GM12872 (cell line): Measurements from ENCODE around the gene ADGRB3.

Source experiments
- TF ChIP-seq, protein P1 (sequence below): IDR thresholded peaks from 3 replicates; pipeline ENCODE4 v1.5.1; 2011; ENCODE audit warnings: low read depth, mild to moderate bottlenecking, low read length, moderate library complexity; ENCODE audit not compliant: insufficient read depth

The ADGRB3 gene

DNA sequence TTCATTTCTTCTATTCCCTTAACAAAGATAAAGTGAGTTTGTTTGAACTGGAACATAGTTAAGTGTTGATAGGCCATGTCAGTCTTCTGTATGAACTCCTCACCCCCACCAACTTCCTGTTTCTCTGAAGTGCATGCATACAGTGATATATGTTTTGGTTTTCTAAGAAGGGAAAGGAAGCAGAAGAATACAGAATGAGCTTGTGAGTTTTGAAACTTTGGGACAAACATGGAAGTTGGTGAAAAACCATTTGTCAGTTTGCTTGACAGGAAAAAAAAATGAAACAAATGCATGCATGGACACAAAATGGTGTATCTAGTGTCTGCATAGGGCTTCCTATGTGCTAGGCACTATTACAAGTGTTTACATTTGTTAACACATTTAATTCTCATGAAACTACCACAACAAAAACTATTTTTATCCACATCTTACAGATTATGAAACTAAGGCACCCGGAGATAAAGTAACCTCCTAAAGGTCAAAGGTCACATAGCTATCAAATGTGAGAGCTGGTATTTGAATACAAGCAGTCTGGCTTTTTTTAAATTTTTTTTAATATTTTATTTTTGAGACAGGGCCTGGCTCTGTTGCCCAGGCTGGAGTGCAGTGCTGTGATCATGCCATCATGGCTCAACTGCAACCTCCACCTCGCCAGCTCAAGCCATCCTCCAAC is 105.9 kb downstream of the ADGRB3 start:
- TF ChIP-seq, protein P1, sequence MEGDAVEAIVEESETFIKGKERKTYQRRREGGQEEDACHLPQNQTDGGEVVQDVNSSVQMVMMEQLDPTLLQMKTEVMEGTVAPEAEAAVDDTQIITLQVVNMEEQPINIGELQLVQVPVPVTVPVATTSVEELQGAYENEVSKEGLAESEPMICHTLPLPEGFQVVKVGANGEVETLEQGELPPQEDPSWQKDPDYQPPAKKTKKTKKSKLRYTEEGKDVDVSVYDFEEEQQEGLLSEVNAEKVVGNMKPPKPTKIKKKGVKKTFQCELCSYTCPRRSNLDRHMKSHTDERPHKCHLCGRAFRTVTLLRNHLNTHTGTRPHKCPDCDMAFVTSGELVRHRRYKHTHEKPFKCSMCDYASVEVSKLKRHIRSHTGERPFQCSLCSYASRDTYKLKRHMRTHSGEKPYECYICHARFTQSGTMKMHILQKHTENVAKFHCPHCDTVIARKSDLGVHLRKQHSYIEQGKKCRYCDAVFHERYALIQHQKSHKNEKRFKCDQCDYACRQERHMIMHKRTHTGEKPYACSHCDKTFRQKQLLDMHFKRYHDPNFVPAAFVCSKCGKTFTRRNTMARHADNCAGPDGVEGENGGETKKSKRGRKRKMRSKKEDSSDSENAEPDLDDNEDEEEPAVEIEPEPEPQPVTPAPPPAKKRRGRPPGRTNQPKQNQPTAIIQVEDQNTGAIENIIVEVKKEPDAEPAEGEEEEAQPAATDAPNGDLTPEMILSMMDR, result no peak

DNA sequence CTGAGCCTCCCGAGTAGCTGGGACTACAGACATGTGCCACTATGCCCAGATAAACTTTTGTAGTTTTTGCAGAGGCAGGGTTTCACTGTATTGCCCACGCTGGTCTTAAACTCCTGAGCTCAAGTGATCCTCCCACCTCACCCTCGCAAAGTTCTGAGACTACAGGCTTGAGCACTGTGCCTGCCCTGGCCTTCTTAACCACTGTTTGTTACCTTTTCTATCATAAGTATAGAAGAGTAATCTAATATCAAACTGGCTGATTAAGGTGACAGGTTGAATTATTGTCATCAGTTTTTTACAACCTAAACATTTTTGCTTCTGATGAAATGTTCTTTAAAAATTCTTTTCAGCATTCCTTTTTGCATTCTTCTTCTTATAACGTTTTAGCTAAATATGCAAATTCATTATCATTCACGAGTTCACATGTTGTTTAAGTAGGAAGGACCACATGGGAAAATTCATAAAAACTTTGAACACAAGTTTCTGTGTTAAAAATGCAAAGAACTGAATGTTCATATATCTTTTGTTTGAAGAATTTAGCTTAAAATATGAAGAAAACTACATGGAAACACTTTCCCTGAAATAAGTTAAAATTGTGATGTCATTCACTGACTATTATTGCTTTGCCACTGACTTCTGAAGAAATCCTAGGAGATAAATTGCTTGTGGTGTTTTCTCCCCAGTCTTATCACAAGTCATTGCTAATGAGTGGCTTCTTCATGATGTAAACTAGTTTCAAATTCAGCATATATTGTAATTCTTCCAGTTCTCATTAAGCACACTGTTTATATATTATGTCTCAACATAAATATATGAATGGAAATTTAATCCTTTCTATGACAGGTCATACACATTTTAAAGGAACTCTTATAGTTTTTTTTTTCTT is 106.7 kb downstream of the ADGRB3 start:
- TF ChIP-seq, protein P1, result no peak

DNA sequence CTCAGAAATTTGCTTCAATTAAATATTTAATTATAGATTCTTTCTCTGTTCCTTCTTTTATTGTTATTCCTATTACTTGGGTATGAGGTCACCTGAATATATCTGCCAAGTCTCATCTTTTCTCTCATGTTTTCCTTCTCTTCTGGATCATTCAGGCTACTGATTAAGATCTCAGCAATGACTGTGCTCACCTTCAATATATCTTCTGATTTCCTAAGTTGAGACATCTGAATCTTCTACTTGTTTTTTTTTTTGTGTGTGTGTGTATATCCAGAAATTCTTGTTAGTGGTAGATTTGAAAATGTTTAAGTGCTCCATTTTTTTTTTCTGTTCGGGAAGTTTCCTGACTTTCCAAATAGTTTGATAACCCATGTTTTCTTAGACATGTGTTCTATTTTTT is 108.0 kb downstream of the ADGRB3 start:
- TF ChIP-seq, protein P1, result no peak

DNA sequence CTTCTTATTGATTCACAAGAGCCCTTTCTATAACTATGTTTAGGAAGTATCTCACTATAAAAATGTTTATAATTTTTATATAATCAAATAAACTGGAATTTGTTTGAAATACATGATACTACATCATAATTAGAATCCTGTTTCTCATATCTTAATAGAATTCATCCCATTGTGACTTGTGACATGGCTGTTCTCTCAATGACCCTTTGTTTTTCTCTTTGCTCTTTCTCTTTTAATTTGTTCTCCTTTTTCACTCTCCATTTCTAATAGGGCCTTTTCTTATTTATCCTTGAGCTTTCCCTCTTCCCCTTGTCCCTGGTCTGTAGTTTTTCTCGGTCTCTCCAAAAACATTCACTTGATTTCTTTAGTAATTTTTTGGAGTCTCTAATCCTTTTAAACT is 111.3 kb downstream of the ADGRB3 start:
- TF ChIP-seq, protein P1, result no peak

DNA sequence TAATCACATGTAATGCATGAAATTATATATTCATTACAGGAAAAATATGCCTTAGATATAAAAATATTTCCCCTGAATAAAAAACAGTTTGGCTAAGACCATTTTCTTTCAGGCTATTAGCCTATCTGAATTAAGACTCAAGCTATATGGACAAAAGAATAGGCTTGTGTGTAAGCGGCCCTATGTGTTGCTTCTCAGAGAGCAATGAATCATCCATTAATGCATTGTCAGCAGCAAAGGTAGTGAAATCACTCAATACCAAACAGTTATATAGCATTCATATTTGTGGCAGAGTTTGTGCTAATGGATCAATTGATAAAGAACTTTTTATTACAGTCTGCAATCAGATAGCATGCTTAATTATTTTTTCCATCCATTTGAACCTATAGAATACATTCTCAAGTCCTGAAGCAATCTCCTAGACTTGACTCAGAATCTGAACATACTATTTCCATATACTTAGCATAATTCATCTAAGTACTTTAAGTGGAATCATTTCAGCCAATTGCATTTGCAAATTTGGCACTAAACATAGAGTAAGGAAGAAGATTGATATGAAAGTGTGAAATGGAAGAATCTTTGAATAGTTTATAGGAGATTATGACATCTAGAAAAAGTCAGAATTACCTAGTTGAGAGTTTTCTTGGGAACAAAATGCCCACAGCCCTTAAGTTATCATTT is 112.2 kb downstream of the ADGRB3 start:
- TF ChIP-seq, protein P1, result no peak

DNA sequence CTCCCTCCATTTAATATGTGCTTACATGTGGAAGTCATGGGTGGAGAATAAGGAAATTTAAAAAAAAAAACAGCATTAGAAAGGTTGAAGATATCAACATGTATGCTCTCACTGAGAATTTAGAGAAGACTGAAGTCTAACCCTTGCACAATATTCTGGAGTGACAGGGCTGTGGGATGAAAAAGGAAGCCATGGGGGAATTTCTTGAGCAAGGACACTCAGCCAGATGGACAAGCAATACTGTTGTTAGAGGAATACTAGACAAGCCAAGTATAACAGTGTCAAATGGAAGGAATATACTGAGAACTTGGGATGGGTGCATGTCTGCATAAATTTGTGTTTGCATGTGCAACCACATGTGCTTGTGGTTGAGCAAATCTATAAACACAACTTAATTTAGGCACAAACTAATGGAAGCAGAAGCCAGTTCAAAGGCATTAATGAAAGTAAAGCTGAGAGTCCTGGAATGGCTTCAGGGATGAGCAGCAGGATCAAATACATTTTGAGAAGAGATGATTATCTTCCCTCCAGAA is 119.7 kb downstream of the ADGRB3 start:
- TF ChIP-seq, protein P1, result no peak
